Measurements from ENCODE around the gene CAPN15.

GRCh38 chr16:489606-490005 is 37.9 kb upstream of the CAPN15 start:
- TF ChIP-seq CTCF (IDR thresholded peaks at IDR 0.05) (no peak), EP300 (IDR thresholded peaks at IDR 0.05) (no peak), POLR2A (IDR thresholded peaks at IDR 0.05; ENCODE audit: low read depth) (no peak)

Data from esophagus muscularis mucosa (tissue), 4 donors.